ENCODE data around the gene MYO18B. TPM values are rescaled to one million over a fixed set of nuclear protein-coding genes. Genes with fewer than 3 reads are reported as not detected.

Gene MYO18B
- total RNA-seq, 4 donors from 2014 or later, result under 0.01 to 0.50 (median 0.13) TPM

GRCh38 chr22:25696763-25697162 lies 45.2 kb upstream of the MYO18B start:
- H3K9me3 ChIP-seq, result no peaks in the 10 kb centered on the region
- DNase-seq (ENCODE audit: extremely low spot score), result no peak
- intact Hi-C loops (cut with DNase I), result no loop called here
- no peak overlapping the region for H3K27ac ChIP-seq (replicated peaks in 1 of 4)
- no peaks in the 10 kb centered on the region for H3K27me3 ChIP-seq
- peaks cover 0 to 10% (median 3%) of the 10 kb centered on the region in 4 donors for H3K36me3 ChIP-seq
- WGBS, result 67% methylated on average over 2 of the region's 2 CpGs
- no peak overlapping the region for H3K4me3 ChIP-seq
- TF ChIP-seq POLR2AphosphoS5 (IDR thresholded peaks at IDR 0.05), result no peak
- no peak for TF ChIP-seq EP300 (IDR thresholded peaks at IDR 0.05)
- no peak for TF ChIP-seq POLR2A (IDR thresholded peaks at IDR 0.05; ENCODE audit: low read depth)
- H3K4me1 ChIP-seq, result peaks cover 8 to 15% (median 13%) of the 10 kb centered on the region in 4 donors

- WGBS, result 60% methylated on average over 5 of the region's 5 CpGs
- no peak for DNase-seq (ENCODE audit: extremely low spot score)
These were observed 44.8 kb upstream of the MYO18B start for GRCh38 chr22:25697181-25697664.

GRCh38 chr22:25697978-25698377 lies 44.0 kb upstream of the MYO18B start:
- Histone ChIP-seq H3K9me3 (no peaks in the 10 kb centered on the region), H3K36me3 (peaks cover 0 to 10% (median 3%) of the 10 kb centered on the region in 4 donors), H3K4me3 (no peak overlapping the region), H3K4me1 (peaks cover 10 to 16% (median 14%) of the 10 kb centered on the region in 4 donors), H3K27ac (replicated peaks in 1 of 4) (no peak overlapping the region), H3K27me3 (no peaks in the 10 kb centered on the region)
- TF ChIP-seq POLR2A (IDR thresholded peaks at IDR 0.05; ENCODE audit: low read depth), result no peak
- no peak for TF ChIP-seq POLR2AphosphoS5 (IDR thresholded peaks at IDR 0.05)
- TF ChIP-seq EP300 (IDR thresholded peaks at IDR 0.05), result no peak
- TF ChIP-seq, protein P1, sequence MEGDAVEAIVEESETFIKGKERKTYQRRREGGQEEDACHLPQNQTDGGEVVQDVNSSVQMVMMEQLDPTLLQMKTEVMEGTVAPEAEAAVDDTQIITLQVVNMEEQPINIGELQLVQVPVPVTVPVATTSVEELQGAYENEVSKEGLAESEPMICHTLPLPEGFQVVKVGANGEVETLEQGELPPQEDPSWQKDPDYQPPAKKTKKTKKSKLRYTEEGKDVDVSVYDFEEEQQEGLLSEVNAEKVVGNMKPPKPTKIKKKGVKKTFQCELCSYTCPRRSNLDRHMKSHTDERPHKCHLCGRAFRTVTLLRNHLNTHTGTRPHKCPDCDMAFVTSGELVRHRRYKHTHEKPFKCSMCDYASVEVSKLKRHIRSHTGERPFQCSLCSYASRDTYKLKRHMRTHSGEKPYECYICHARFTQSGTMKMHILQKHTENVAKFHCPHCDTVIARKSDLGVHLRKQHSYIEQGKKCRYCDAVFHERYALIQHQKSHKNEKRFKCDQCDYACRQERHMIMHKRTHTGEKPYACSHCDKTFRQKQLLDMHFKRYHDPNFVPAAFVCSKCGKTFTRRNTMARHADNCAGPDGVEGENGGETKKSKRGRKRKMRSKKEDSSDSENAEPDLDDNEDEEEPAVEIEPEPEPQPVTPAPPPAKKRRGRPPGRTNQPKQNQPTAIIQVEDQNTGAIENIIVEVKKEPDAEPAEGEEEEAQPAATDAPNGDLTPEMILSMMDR (IDR thresholded peaks at IDR 0.05), result no peak
- DNase-seq (ENCODE audit: extremely low spot score), result no peak
- 91% methylated on average over 2 of the region's 2 CpGs for WGBS
- intact Hi-C loops (cut with DNase I), result no loop called here

More at GRCh38 chr22:25697181-25697664, 44.8 kb upstream of the MYO18B start:
- H3K9me3 ChIP-seq, result no peaks in the 10 kb centered on the region
- H3K27me3 ChIP-seq, result no peaks in the 10 kb centered on the region
- TF ChIP-seq EP300 (IDR thresholded peaks at IDR 0.05) (no peak), POLR2A (IDR thresholded peaks at IDR 0.05; ENCODE audit: low read depth) (no peak), POLR2AphosphoS5 (IDR thresholded peaks at IDR 0.05) (no peak)
- TF ChIP-seq, protein P1 (IDR thresholded peaks at IDR 0.05), result no peak
- peaks cover 0 to 10% (median 3%) of the 10 kb centered on the region in 4 donors for H3K36me3 ChIP-seq
- no peak overlapping the region for H3K27ac ChIP-seq (replicated peaks in 1 of 4)
- no peak overlapping the region for H3K4me3 ChIP-seq
- intact Hi-C loops (cut with DNase I), result no loop called here
- peaks cover 10 to 16% (median 14%) of the 10 kb centered on the region in 4 donors for H3K4me1 ChIP-seq

GRCh38 chr22:25698461-25698860 lies 43.5 kb upstream of the MYO18B start:
- no peak overlapping the region for H3K27ac ChIP-seq (replicated peaks in 1 of 4)
- WGBS, result 92% methylated on average over 7 of the region's 7 CpGs
- H3K27me3 ChIP-seq, result no peaks in the 10 kb centered on the region
- no peak for TF ChIP-seq POLR2A (IDR thresholded peaks at IDR 0.05; ENCODE audit: low read depth)
- TF ChIP-seq EP300 (IDR thresholded peaks at IDR 0.05), result no peak
- TF ChIP-seq, protein P1 (IDR thresholded peaks at IDR 0.05), result no peak
- TF ChIP-seq POLR2AphosphoS5 (IDR thresholded peaks at IDR 0.05), result no peak
- H3K9me3 ChIP-seq, result no peaks in the 10 kb centered on the region
- H3K4me3 ChIP-seq, result no peak overlapping the region
- no peak for DNase-seq (ENCODE audit: extremely low spot score)
- H3K36me3 ChIP-seq, result peaks cover 0 to 10% (median 3%) of the 10 kb centered on the region in 4 donors
- peaks cover 10 to 16% (median 14%) of the 10 kb centered on the region in 4 donors for H3K4me1 ChIP-seq
- intact Hi-C loops (cut with DNase I), result no loop called here

DNA sequence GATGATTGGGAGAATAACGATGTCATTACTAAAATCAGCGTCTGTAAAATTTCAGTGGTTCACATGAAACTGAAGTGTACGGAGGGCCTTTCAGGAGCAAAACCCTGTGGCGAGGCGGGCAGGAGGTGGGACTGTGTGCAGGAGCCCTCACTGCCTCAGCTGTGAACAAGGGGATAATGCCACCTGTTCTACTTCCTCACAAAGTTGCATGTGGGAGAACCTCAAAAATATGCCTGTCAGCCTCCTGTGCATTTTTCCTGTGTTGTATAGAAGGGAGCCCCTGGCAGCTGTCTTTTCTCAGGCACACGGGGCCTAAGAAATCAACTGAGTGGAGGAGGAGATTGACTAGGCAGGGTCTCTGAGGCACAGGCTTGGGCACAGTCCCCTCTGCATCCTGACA lies 43.0 kb upstream of the MYO18B start:
- WGBS, result 96% methylated on average over 6 of the region's 6 CpGs
- H3K36me3 ChIP-seq, result peaks cover 0 to 10% (median 3%) of the 10 kb centered on the region in 4 donors
- no peaks in the 10 kb centered on the region for H3K27me3 ChIP-seq
- no peak for DNase-seq (ENCODE audit: extremely low spot score)
- peaks cover 10 to 16% (median 14%) of the 10 kb centered on the region in 4 donors for H3K4me1 ChIP-seq
- no peak overlapping the region for H3K4me3 ChIP-seq
- intact Hi-C loops (cut with DNase I), result no loop called here
- no peaks in the 10 kb centered on the region for H3K9me3 ChIP-seq
- no peak overlapping the region for H3K27ac ChIP-seq (replicated peaks in 1 of 4)
- TF ChIP-seq EP300 (IDR thresholded peaks at IDR 0.05), result no peak
- TF ChIP-seq POLR2AphosphoS5 (IDR thresholded peaks at IDR 0.05), result no peak
- TF ChIP-seq POLR2A (IDR thresholded peaks at IDR 0.05; ENCODE audit: low read depth), result no peak
- TF ChIP-seq, protein P1 (IDR thresholded peaks at IDR 0.05), result no peak

Measured in esophagus muscularis mucosa (tissue), 4 donors.